ENCODE data around the gene PRSS8. TPM values are rescaled to one million over a fixed set of nuclear protein-coding genes. Genes with fewer than 3 reads are reported as not detected.

PRSS8 gene
- total RNA-seq, result 100 to 1,000 TPM; 101 to 510 (median 372) TPM

GRCh38 chr16:31135535-31136286 is at the start of gene PRSS8:
PRSS8 (minus strand) TSS chr16:31135727; CDS start chr16:31135498, 229 bp downstream.
- in situ Hi-C loops (cut with MboI; ENCODE audit: low pct_ligation_motif_present in 1 of 4, low pct_unique_long_range_greater_than_20kb in 1 of 4, low sequenced_read_pairs in 3 of 4), result no loop called here
- TF ChIP-seq EP300 (IDR thresholded peaks at IDR 0.05; ENCODE audit: low read depth) (no peak), POLR2AphosphoS5 (IDR thresholded peaks at IDR 0.05) (peak; percentile 78 to 99 (median 98)), POLR2A (IDR thresholded peaks at IDR 0.05) (peak; percentile 98), CTCF (IDR thresholded peaks at IDR 0.05) (no peak)
- peak; percentile 94 for DNase-seq

GRCh38 chr16:31184888-31185287 is 49.4 kb upstream of the PRSS8 start:
- TF ChIP-seq POLR2A (IDR thresholded peaks at IDR 0.05) (no peak), EP300 (IDR thresholded peaks at IDR 0.05; ENCODE audit: low read depth) (no peak), POLR2AphosphoS5 (IDR thresholded peaks at IDR 0.05) (no peak), CTCF (IDR thresholded peaks at IDR 0.05) (no peak)
- DNase-seq, result no peak
- in situ Hi-C loops (cut with MboI; ENCODE audit: low pct_ligation_motif_present in 1 of 4, low pct_unique_long_range_greater_than_20kb in 1 of 4, low sequenced_read_pairs in 3 of 4), result loop anchor here in 1 of 4 donors (25.0 kb wide), 1 partner anchor 252 kb away; the partner anchor contains the start of genes COX6A2 and ZNF843
- Histone ChIP-seq H3K27me3 (no peaks in the 10 kb centered on the region), H3K36me3 (peaks cover 0 to 73% (median 32%) of the 10 kb centered on the region in 4 donors), H3K4me1 (peaks cover 16 to 34% (median 24%) of the 10 kb centered on the region in 4 donors), H3K4me3 (no peak overlapping the region), H3K27ac (no peak overlapping the region), H3K9me3 (no peaks in the 10 kb centered on the region)
- intact Hi-C loops (cut with DNase I; ENCODE audit: low total_unique reads), result loop anchor here (10.0 kb wide), 1 partner anchor 260 kb away; the partner anchor contains the start of gene ZNF843
- 94% methylated on average over 14 of the region's 14 CpGs; no CpG with 5 or more reads in 1 of the 2 donors for WGBS, 2 donors (ENCODE audit: low coverage in 1 of 2)

More at GRCh38 chr16:31135535-31136286, at the start of gene PRSS8:
- H3K27ac ChIP-seq, result peak within 1 kb of the TSS; percentile 91 to 94 (median 93)
- H3K27me3 ChIP-seq, result no peaks in the 10 kb centered on the region
- H3K4me3 ChIP-seq, result peak within 1 kb of the TSS; percentile 48 to 63 (median 52)
- H3K36me3 ChIP-seq, result no peaks in the 10 kb centered on the region
- peaks cover under 1 to 71% (median 44%) of the 10 kb centered on the region in 4 donors for H3K4me1 ChIP-seq
- H3K9me3 ChIP-seq, result no peaks in the 10 kb centered on the region
- 34% methylated on average over 22 of the region's 22 CpGs; no CpG with 5 or more reads in 1 of the 2 donors for WGBS, 2 donors (ENCODE audit: low coverage in 1 of 2)
- intact Hi-C loops (cut with DNase I; ENCODE audit: low total_unique reads), result no loop called here

DNA sequence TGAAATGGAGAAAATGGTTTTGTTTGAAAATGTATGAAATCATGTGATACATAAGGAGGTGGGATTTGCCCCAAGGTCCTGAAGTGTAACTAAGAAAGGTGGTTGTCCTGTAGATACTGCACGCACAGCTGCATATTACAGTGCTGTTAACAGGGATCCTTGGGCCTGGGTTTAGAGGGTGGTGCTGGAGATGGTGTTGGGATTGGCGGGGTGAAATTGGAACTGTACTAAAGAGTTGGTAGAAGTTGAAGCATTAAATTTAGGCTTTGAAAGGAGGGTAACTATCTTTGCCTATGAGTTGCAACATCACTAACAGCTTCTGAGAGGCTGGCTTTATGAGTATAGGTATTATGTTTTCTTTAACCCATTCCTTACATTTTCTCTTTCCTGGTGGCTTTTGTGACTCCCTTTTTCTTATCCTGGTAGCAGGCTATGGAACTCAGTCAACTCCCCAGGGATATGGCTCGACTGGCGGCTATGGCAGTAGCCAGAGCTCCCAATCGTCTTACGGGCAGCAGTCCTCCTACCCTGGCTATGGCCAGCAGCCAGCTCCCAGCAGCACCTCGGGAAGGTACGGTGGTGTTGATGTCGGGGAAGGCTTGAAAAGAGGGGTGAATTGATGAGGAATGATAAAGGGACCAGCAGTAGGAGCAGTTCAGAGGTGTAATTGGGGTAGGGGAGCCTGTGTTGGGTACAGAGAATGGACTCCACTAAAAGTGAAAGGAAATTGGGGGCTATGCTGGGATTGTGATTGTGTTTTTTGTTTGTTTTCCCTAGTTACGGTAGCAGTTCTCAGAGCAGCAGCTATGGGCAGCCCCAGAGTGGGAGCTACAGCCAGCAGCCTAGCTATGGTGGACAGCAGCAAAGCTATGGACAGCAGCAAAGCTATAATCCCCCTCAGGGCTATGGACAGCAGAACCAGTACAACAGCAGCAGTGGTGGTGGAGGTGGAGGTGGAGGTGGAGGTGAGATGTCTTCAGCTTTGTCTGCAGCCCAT is 48.2 kb upstream of the PRSS8 start:
- intact Hi-C loops (cut with DNase I; ENCODE audit: low total_unique reads), result loop anchor here (10.0 kb wide), 1 partner anchor 261 kb away; the partner anchor contains the start of gene ZNF843

More for the DNA sequence above, 48.2 kb upstream of the PRSS8 start:
- Histone ChIP-seq H3K27ac (no peak overlapping the region), H3K27me3 (no peaks in the 10 kb centered on the region), H3K36me3 (peaks cover 0 to 62% (median 26%) of the 10 kb centered on the region in 4 donors), H3K9me3 (no peaks in the 10 kb centered on the region), H3K4me1 (peaks cover 18 to 40% (median 31%) of the 10 kb centered on the region in 4 donors), H3K4me3 (no peak overlapping the region)
- TF ChIP-seq POLR2A (IDR thresholded peaks at IDR 0.05) (no peak), CTCF (IDR thresholded peaks at IDR 0.05) (no peak), POLR2AphosphoS5 (IDR thresholded peaks at IDR 0.05) (no peak), EP300 (IDR thresholded peaks at IDR 0.05; ENCODE audit: low read depth) (no peak)
- WGBS, 2 donors (ENCODE audit: low coverage in 1 of 2), result 78 to 83% methylated on average over 9 to 10 of the region's 10 CpGs
- in situ Hi-C loops (cut with MboI; ENCODE audit: low pct_ligation_motif_present in 1 of 4, low pct_unique_long_range_greater_than_20kb in 1 of 4, low sequenced_read_pairs in 3 of 4), result loop anchor here in 1 of 4 donors (25.0 kb wide), 1 partner anchor 254 kb away; the partner anchor contains the start of genes COX6A2 and ZNF843
- DNase-seq, result no peak
